Measurements from ENCODE around the gene FAM181B.

Gene FAM181B

GRCh38 chr11:82683029-82683428, 50.6 kb downstream of the FAM181B start:
- no peak for DNase-seq (ENCODE audit: low read depth in 2 of 2)

GRCh38 chr11:82682003-82682751, 51.5 kb downstream of the FAM181B start:
- no peak for DNase-seq (ENCODE audit: low read depth in 2 of 2)

- no peak for DNase-seq (ENCODE audit: low read depth in 2 of 2)
Measured at GRCh38 chr11:82680252-82680651, 53.4 kb downstream of the FAM181B start.

Measured in activated CD8-positive, alpha-beta memory T cell treated with anti-CD3 and anti-CD28 coated beads for 4 hours (primary cell).